ENCODE data around the gene CUL5.
"Not testable (repeated sequence)": the region's sequence is repeated elsewhere in the genome, so short reads cannot be mapped to it uniquely, and the experiment has no call there.

CUL5 gene

GRCh38 chr11:108025387-108026080 lies 16.8 kb downstream of the CUL5 start:
- no peak for DNase-seq

- no peak for DNase-seq
Observed at GRCh38 chr11:108027057-108027456, 18.4 kb downstream of the CUL5 start.

- not testable (repeated sequence) for DNase-seq
Observed at GRCh38 chr11:108028822-108029441, 20.2 kb downstream of the CUL5 start.

GRCh38 chr11:108031604-108032003 lies 22.9 kb downstream of the CUL5 start:
- not testable (repeated sequence) for DNase-seq

GRCh38 chr11:108032800-108033199 lies 24.1 kb downstream of the CUL5 start:
- no peak for DNase-seq

GRCh38 chr11:108034034-108034433 lies 25.3 kb downstream of the CUL5 start:
- no peak for DNase-seq

GRCh38 chr11:108034952-108035351 lies 26.3 kb downstream of the CUL5 start:
- no peak for DNase-seq

GRCh38 chr11:108035690-108036089 lies 27.0 kb downstream of the CUL5 start:
- no peak for DNase-seq

GRCh38 chr11:108037211-108037610 lies 28.5 kb downstream of the CUL5 start:
- no peak for DNase-seq

GRCh38 chr11:108037636-108038035 lies 28.9 kb downstream of the CUL5 start:
- no peak for DNase-seq

- no peak for DNase-seq
Observed at GRCh38 chr11:108048269-108048668, 39.6 kb downstream of the CUL5 start.

- DNase-seq = no peak
Observed at GRCh38 chr11:108062336-108062735, 53.6 kb downstream of the CUL5 start.

GRCh38 chr11:108063410-108063809 lies 54.7 kb downstream of the CUL5 start:
- DNase-seq = no peak

- DNase-seq = no peak
Observed at GRCh38 chr11:108069947-108070346, 61.2 kb downstream of the CUL5 start.

- no peak for DNase-seq
Observed at GRCh38 chr11:108084811-108085210, 76.1 kb downstream of the CUL5 start.

- no peak for DNase-seq
Observed at GRCh38 chr11:108085672-108086071, 77.0 kb downstream of the CUL5 start.

GRCh38 chr11:108092134-108092533 lies 83.4 kb downstream of the CUL5 start:
- no peak for DNase-seq

- DNase-seq = no peak
Observed at GRCh38 chr11:108093128-108093904, 84.6 kb downstream of the CUL5 start.

GRCh38 chr11:108097179-108097578 lies 88.5 kb downstream of the CUL5 start:
- no peak for DNase-seq

- DNase-seq = no peak
Observed at GRCh38 chr11:108101090-108101775, 92.5 kb downstream of the CUL5 start.

GRCh38 chr11:108111126-108111525 lies 102.4 kb downstream of the CUL5 start:
- DNase-seq = no peak

GRCh38 chr11:108112057-108112456 lies 103.4 kb downstream of the CUL5 start:
- DNase-seq = no peak

GRCh38 chr11:108115500-108116140 lies 106.9 kb downstream of the CUL5 start:
- DNase-seq = no peak
